Fibroblast of lung (primary cell): ENCODE results near the gene MLST8.

ENCODE experiments used
- CTCF ChIP-seq, 2 donors: IDR thresholded peaks in 1 of 2; conservative IDR thresholded peaks in 1 of 2; 1 replicate in 1 of 2; 2 replicates in 1 of 2; pipeline ENCODE4 v1.5.1; 2011 to 2012; ENCODE audit warnings: low read length in 2 of 2, control low read depth in 1 of 2, inconsistent platforms in 1 of 2, low read depth in 1 of 2, mild to moderate bottlenecking in 1 of 2
- EZH2 ChIP-seq: IDR thresholded peaks from 2 replicates; pipeline ENCODE4 v1.5.1; 2012; ENCODE audit warnings: low read length, control low read depth, mild to moderate bottlenecking; ENCODE audit errors: missing control alignments

GRCh38 chr16:2190002-2190658 lies 15.1 kb upstream of the MLST8 start:
- no peak for TF ChIP-seq CTCF (conservative IDR thresholded peaks at IDR 0.05 in 1 of 2, IDR thresholded peaks at IDR 0.05 in 1 of 2; ENCODE audit: low read depth in 1 of 2, low read length in 2 of 2)
- no peak for TF ChIP-seq EZH2
